GM12878 (cell line): ENCODE results near the gene ADCK1. TPM values are rescaled to one million over a fixed set of nuclear protein-coding genes. Genes with fewer than 3 reads are reported as not detected.

Experiments used
- ATAC-seq: fragments of 200-7000 bp; cut with Tn5 transposase; 3 replicates; pipeline ENCODE4 v1.9.1; 2020; ENCODE audit warnings: mild to moderate bottlenecking, moderate library complexity
- BruUV-seq: library from RNA; stranded (reverse); fragments of 400-500 nt; replicated peaks from 2 replicates; lab custom pipeline; 2021; lab: Mats Ljungman, UMichigan
- CTCF ChIA-PET: fragments of 300-600 bp; sonication (Branson Sonifier 250); formaldehyde crosslinking; extraction: SDS; loops from one replicate; lab custom pipeline; 2021; ENCODE audit warnings: inconsistent platforms; lab: Yijun Ruan, JAX
- POLR2A ChIA-PET: fragments of 350-600 bp; formaldehyde crosslinking; extraction: SDS; loops from one replicate; lab custom pipeline; 2021; ENCODE audit warnings: inconsistent platforms; lab: Charles Lee
- RAD21 ChIA-PET: fragments of 300-600 bp; sonication (Branson Sonifier 250); formaldehyde crosslinking; loops from one replicate; lab custom pipeline; 2023; ENCODE audit warnings: antibody characterized with exemption; ENCODE audit not compliant: unreplicated experiment; lab: Charles Lee
- SMC1A ChIA-PET: fragments of 300-600 bp; sonication (Branson Sonifier 250); formaldehyde crosslinking; loops from one replicate; lab custom pipeline; 2023; ENCODE audit not compliant: unreplicated experiment, uncharacterized antibody; lab: Charles Lee
- DNase-seq: peaks from one replicate; pipeline ENCODE4 v3.0.0-alpha.2; 2011; ENCODE audit warnings: low read depth, low spot score
- FAIRE-seq: peaks from 3 replicates; lab custom pipeline; 2011; peaks lifted over from hg19 to GRCh38; lab: Jason Lieb, UNC
- H2AFZ ChIP-seq: 2 replicates; pipeline ENCODE4 v1.6.0; 2011; ENCODE audit warnings: low read depth, low read length, control low read depth; ENCODE audit not compliant: control insufficient read depth
- H3K27ac ChIP-seq: 2 replicates; pipeline ENCODE4 v1.5.1; 2011; ENCODE audit warnings: control low read depth; ENCODE audit not compliant: control insufficient read depth, insufficient read depth
- H3K27me3 ChIP-seq, 2 experiments: replicated peaks in 1 of 2; 2 replicates each; pipeline versions ENCODE4 v1.6.0 to v1.6.1; 2011; ENCODE audit warnings: low read length in 1 of 2; ENCODE audit not compliant: control insufficient read depth in 2 of 2, insufficient read depth in 2 of 2
- H3K36me3 ChIP-seq, 2 experiments: 2 replicates each; pipeline ENCODE4 v1.5.1; 2011; ENCODE audit warnings: low read length in 1 of 2; ENCODE audit not compliant: control insufficient read depth in 2 of 2, insufficient read depth in 2 of 2
- H3K4me1 ChIP-seq: 2 replicates; pipeline ENCODE4 v1.6.1; 2011; ENCODE audit warnings: mild to moderate bottlenecking, low read length, moderate library complexity, mixed read lengths; ENCODE audit not compliant: control insufficient read depth, insufficient read depth
- H3K4me2 ChIP-seq: 2 replicates; pipeline ENCODE4 v1.6.0; 2011; ENCODE audit warnings: control low read depth; ENCODE audit not compliant: control insufficient read depth, insufficient read depth
- H3K4me3 ChIP-seq: fragments of 200-600 bp; sonication (generic); 2 replicates; pipeline ENCODE4 v1.5.1; 2016
- H3K79me2 ChIP-seq: 2 replicates; pipeline ENCODE4 v1.6.0; 2011; ENCODE audit warnings: low read length; ENCODE audit not compliant: control insufficient read depth, insufficient read depth
- H3K9ac ChIP-seq: 2 replicates; pipeline ENCODE4 v1.8.0; 2011; ENCODE audit warnings: low read length, control low read depth, mixed read lengths; ENCODE audit not compliant: control insufficient read depth, insufficient read depth
- H3K9me3 ChIP-seq: replicated peaks from 3 replicates; pipeline ENCODE4 v1.5.1; 2011; ENCODE audit warnings: mild to moderate bottlenecking, low read length; ENCODE audit not compliant: control insufficient read depth, insufficient read depth
- H4K20me1 ChIP-seq: 2 replicates; pipeline ENCODE4 v1.6.0; 2011; ENCODE audit not compliant: control insufficient read depth, insufficient read depth
- BCL11A ChIP-seq: IDR thresholded peaks from 2 replicates; pipeline ENCODE4 v1.6.1; 2011; ENCODE audit warnings: low read depth, low read length
- CHD4 ChIP-seq: fragments of 200-600 bp; sonication (generic); IDR thresholded peaks from 2 replicates; pipeline ENCODE4 v1.6.1; 2016; ENCODE audit warnings: mild to moderate bottlenecking
- EP300 ChIP-seq, 2 experiments: fragments of 150-350 bp in 1 of 2; IDR thresholded peaks; 2 replicates each; pipeline ENCODE4 v1.6.1; 2011 to 2012; ENCODE audit warnings: low read depth in 2 of 2, low read length in 2 of 2, borderline replicate concordance in 1 of 2, improper control_type of control experiment in 1 of 2, inconsistent platforms in 1 of 2; ENCODE audit not compliant: control insufficient read depth in 1 of 2
- NFXL1 ChIP-seq: fragments of 450-650 bp; IDR thresholded peaks from 2 replicates; pipeline ENCODE4 v1.6.1; 2017; ENCODE audit warnings: antibody characterized with exemption, mild to moderate bottlenecking, borderline replicate concordance
- SIN3A ChIP-seq: IDR thresholded peaks from 2 replicates; pipeline ENCODE4 v1.6.1; 2012; ENCODE audit warnings: low read depth, low read length, improper control_type of control experiment
- WGBS: methylation state at CpG from one replicate; pipeline ENCODE4 v1.1.6; 2016; ENCODE audit warnings: low lambda C conversion rate; ENCODE audit not compliant: insufficient replicate concordance, insufficient coverage; ENCODE audit errors: missing lambda C conversion rate; 5-methylcytosine and 5-hydroxymethylcytosine counted together
- in situ Hi-C: fragments of 300-500 bp; cut with MboI; formaldehyde crosslinking; loops from 9 replicates; pipeline ENCODE4 v1.14.3; 2018; ENCODE audit warnings: mixed read lengths
- intact Hi-C: fragments of 100-400 bp; cut with micrococcal nuclease; formaldehyde crosslinking; loops from one replicate; pipeline ENCODE4 v1.14.2; 2022; ENCODE audit not compliant: unreplicated experiment
- polyA plus RNA-seq, 11 experiments: library from polyadenylated mRNA; depleted of rRNA in 4 of 11; unstranded in 6 of 11; stranded (reverse) in 5 of 11; fragments of >200 nt; fragmentation: Nextera tagmentation in 4 of 11; fragmentation: Illumina TruSeq in 1 of 11; extraction: Ambion mirVana in 4 of 11; extraction: Trizol in 1 of 11; gene quantifications; 1 replicate in 1 of 11; 2 replicates in 10 of 11; pipeline versions ENCODE4 v1.2.1 to v1.2.3, GENCODE V29; 2011 to 2016; ENCODE audit warnings: inconsistent platforms in 2 of 11, missing spikeins in 2 of 11, low read depth in 1 of 11
- total RNA-seq, 4 experiments: library from RNA; depleted of rRNA in 3 of 4; stranded (reverse); fragments of >200 nt in 3 of 4; fragmentation: Illumina TruSeq in 1 of 4; extraction: Trizol in 1 of 4; gene quantifications; 2 replicates each; pipeline versions ENCODE4 v1.2.1 to v1.2.3, GENCODE V29; 2013 to 2021
- TF ChIP-seq, protein P1 (sequence below): fragments of 450-650 bp; conservative IDR thresholded peaks from 2 replicates; pipeline ENCODE4 v1.6.1; 2017; ENCODE audit warnings: mild to moderate bottlenecking, moderate library complexity
- TF ChIP-seq, protein P2 (sequence below): IDR thresholded peaks from 2 replicates; pipeline ENCODE4 v1.6.1; 2011; ENCODE audit warnings: mild to moderate bottlenecking, low read depth, low read length, moderate library complexity; ENCODE audit not compliant: insufficient replicate concordance
- TF ChIP-seq, protein P3 (sequence below): fragments of 450-650 bp; IDR thresholded peaks from 2 replicates; pipeline ENCODE4 v1.6.1; 2017; ENCODE audit warnings: mild to moderate bottlenecking
- TF ChIP-seq, protein P4 (sequence below): fragments of 150-350 bp; IDR thresholded peaks from 2 replicates; pipeline ENCODE4 v1.6.1; 2016; ENCODE audit warnings: low read depth, low read length

The ADCK1 gene
- total and polyA plus RNA-seq, 10 of the 15 experiments (the other 5 are each of a cell fraction or from before 2014, with no cell fraction given): 3.3 to 8.5 (median 5.1) TPM

DNA sequence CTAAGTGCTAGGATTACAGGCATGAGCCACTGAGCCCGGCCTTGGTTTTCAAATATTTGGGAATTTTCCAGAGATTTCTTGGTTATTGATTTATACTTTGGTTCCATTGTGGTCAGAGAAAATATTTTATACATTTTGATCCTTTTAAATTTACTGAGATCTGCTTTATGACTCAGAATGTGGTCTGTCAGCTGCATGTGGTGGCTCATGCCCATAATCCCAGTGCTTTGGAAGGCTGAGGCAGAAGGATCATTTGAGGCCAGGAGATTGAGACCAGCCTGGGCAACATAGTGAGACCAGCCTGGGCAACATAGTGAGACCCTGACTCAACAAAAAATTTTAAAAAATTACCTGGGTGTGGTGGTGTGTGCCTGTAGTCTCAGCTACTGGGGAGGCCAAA, 49.8 kb downstream of the ADCK1 start:
- no peaks in the 10 kb centered on the region for H3K9me3 ChIP-seq
- no peak overlapping the region for H3K4me3 ChIP-seq
- H3K36me3 ChIP-seq: no peaks in the 10 kb centered on the region
- FAIRE-seq (no peak), ATAC-seq (no peak), DNase-seq (no peak)
- POLR2A ChIA-PET: no interaction called here
- in situ Hi-C loops: no loop called here
- H3K9ac ChIP-seq: no peak overlapping the region
- no peak overlapping the region for H3K4me2 ChIP-seq
- SMC1A ChIA-PET: no interaction called here
- no peak overlapping the region for H2AFZ ChIP-seq
- no TSS peak for BruUV-seq
- no peaks in the 10 kb centered on the region for H3K4me1 ChIP-seq
- intact Hi-C loops: no loop called here
- RAD21 ChIA-PET: interaction anchor here (0.9 kb wide), 1 partner anchor 12 kb away, joined by 3 read pairs; no protein-coding TSS in a partner anchor
- no peaks in the 10 kb centered on the region for H3K79me2 ChIP-seq
- TF ChIP-seq, protein P1, sequence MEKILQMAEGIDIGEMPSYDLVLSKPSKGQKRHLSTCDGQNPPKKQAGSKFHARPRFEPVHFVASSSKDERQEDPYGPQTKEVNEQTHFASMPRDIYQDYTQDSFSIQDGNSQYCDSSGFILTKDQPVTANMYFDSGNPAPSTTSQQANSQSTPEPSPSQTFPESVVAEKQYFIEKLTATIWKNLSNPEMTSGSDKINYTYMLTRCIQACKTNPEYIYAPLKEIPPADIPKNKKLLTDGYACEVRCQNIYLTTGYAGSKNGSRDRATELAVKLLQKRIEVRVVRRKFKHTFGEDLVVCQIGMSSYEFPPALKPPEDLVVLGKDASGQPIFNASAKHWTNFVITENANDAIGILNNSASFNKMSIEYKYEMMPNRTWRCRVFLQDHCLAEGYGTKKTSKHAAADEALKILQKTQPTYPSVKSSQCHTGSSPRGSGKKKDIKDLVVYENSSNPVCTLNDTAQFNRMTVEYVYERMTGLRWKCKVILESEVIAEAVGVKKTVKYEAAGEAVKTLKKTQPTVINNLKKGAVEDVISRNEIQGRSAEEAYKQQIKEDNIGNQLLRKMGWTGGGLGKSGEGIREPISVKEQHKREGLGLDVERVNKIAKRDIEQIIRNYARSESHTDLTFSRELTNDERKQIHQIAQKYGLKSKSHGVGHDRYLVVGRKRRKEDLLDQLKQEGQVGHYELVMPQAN: no peak
- TF ChIP-seq SIN3A: no peak
- no peak for TF ChIP-seq BCL11A
- no peak for TF ChIP-seq NFXL1
- TF ChIP-seq, protein P2, sequence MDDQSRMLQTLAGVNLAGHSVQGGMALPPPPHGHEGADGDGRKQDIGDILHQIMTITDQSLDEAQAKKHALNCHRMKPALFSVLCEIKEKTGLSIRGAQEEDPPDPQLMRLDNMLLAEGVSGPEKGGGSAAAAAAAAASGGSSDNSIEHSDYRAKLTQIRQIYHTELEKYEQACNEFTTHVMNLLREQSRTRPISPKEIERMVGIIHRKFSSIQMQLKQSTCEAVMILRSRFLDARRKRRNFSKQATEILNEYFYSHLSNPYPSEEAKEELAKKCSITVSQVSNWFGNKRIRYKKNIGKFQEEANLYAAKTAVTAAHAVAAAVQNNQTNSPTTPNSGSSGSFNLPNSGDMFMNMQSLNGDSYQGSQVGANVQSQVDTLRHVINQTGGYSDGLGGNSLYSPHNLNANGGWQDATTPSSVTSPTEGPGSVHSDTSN: no peak
- TF ChIP-seq, protein P3, sequence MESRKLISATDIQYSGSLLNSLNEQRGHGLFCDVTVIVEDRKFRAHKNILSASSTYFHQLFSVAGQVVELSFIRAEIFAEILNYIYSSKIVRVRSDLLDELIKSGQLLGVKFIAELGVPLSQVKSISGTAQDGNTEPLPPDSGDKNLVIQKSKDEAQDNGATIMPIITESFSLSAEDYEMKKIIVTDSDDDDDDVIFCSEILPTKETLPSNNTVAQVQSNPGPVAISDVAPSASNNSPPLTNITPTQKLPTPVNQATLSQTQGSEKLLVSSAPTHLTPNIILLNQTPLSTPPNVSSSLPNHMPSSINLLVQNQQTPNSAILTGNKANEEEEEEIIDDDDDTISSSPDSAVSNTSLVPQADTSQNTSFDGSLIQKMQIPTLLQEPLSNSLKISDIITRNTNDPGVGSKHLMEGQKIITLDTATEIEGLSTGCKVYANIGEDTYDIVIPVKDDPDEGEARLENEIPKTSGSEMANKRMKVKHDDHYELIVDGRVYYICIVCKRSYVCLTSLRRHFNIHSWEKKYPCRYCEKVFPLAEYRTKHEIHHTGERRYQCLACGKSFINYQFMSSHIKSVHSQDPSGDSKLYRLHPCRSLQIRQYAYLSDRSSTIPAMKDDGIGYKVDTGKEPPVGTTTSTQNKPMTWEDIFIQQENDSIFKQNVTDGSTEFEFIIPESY: no peak
- TF ChIP-seq, protein P4, sequence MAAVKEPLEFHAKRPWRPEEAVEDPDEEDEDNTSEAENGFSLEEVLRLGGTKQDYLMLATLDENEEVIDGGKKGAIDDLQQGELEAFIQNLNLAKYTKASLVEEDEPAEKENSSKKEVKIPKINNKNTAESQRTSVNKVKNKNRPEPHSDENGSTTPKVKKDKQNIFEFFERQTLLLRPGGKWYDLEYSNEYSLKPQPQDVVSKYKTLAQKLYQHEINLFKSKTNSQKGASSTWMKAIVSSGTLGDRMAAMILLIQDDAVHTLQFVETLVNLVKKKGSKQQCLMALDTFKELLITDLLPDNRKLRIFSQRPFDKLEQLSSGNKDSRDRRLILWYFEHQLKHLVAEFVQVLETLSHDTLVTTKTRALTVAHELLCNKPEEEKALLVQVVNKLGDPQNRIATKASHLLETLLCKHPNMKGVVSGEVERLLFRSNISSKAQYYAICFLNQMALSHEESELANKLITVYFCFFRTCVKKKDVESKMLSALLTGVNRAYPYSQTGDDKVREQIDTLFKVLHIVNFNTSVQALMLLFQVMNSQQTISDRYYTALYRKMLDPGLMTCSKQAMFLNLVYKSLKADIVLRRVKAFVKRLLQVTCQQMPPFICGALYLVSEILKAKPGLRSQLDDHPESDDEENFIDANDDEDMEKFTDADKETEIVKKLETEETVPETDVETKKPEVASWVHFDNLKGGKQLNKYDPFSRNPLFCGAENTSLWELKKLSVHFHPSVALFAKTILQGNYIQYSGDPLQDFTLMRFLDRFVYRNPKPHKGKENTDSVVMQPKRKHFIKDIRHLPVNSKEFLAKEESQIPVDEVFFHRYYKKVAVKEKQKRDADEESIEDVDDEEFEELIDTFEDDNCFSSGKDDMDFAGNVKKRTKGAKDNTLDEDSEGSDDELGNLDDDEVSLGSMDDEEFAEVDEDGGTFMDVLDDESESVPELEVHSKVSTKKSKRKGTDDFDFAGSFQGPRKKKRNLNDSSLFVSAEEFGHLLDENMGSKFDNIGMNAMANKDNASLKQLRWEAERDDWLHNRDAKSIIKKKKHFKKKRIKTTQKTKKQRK: no peak
- no peak for TF ChIP-seq EP300 (IDR thresholded peaks at IDR 0.05; ENCODE audit: borderline replicate concordance in 1 of 2, control insufficient read depth in 1 of 2, low read depth in 2 of 2, low read length in 2 of 2)
- TF ChIP-seq CHD4: no peak
- H3K27me3 ChIP-seq: no peaks in the 10 kb centered on the region
- no peaks in the 10 kb centered on the region for H4K20me1 ChIP-seq
- H3K27ac ChIP-seq: no peak overlapping the region
- CTCF ChIA-PET: interaction anchor here (2.3 kb wide), 1 partner anchor 12 kb away, joined by 13 read pairs; no protein-coding TSS in a partner anchor
- WGBS: 53% methylated on average over 1 of the region's 1 CpG
